HG03439 (cell line): ENCODE data around the gene STK4.
"Not testable (repeated sequence)": the region's sequence is repeated elsewhere in the genome, so short reads cannot be mapped to it uniquely, and the experiment has no call there.

Source experiments
- ATAC-seq: cut with Tn5 transposase; IDR thresholded peaks from one replicate; pipeline ENCODE4 v1.9.1; 2021; ENCODE audit warnings: mild to moderate bottlenecking, moderate library complexity; ENCODE audit not compliant: unreplicated experiment

The STK4 gene

GRCh38 chr20:45051204-45052060, 85.1 kb downstream of the STK4 start:
- ATAC-seq: peak; percentile 45

GRCh38 chr20:45052698-45053429, 86.6 kb downstream of the STK4 start:
- ATAC-seq: no peak

- ATAC-seq: no peak
These were observed 87.4 kb downstream of the STK4 start for GRCh38 chr20:45053430-45054351.

- no peak for ATAC-seq
These were observed 88.7 kb downstream of the STK4 start for GRCh38 chr20:45055056-45055455.

GRCh38 chr20:45056473-45057173, 90.3 kb downstream of the STK4 start:
- no peak for ATAC-seq

- no peak for ATAC-seq
These were observed 92.0 kb downstream of the STK4 start for GRCh38 chr20:45058168-45058850.

- no peak for ATAC-seq
These were observed 92.9 kb downstream of the STK4 start for GRCh38 chr20:45059022-45059728.

- ATAC-seq: no peak
These were observed 94.0 kb downstream of the STK4 start for GRCh38 chr20:45060294-45060693.

GRCh38 chr20:45061244-45061643, 94.9 kb downstream of the STK4 start:
- no peak for ATAC-seq

GRCh38 chr20:45063107-45063506, 96.8 kb downstream of the STK4 start:
- ATAC-seq: not testable (repeated sequence)

- ATAC-seq: no peak
These were observed 98.5 kb downstream of the STK4 start for GRCh38 chr20:45064812-45065211.

GRCh38 chr20:45066372-45066771, 100.1 kb downstream of the STK4 start:
- no peak for ATAC-seq

- no peak for ATAC-seq
These were observed 100.8 kb downstream of the STK4 start for GRCh38 chr20:45067087-45067486.

GRCh38 chr20:45067558-45067957, 101.2 kb downstream of the STK4 start:
- ATAC-seq: no peak

GRCh38 chr20:45069261-45069660, 102.9 kb downstream of the STK4 start:
- no peak for ATAC-seq

GRCh38 chr20:45070932-45071632, 104.8 kb downstream of the STK4 start:
- no peak for ATAC-seq

GRCh38 chr20:45072066-45072465, 105.8 kb downstream of the STK4 start:
- no peak for ATAC-seq

- ATAC-seq: no peak
These were observed 106.9 kb downstream of the STK4 start for GRCh38 chr20:45073221-45073620.

- no peak for ATAC-seq
These were observed 111.2 kb downstream of the STK4 start for GRCh38 chr20:45077559-45077958.
